Ovary (tissue), 3 donors: ENCODE measurements around the gene ZNF609.

ENCODE experiments used
- POLR2A ChIP-seq: fragments of 450-650 bp; IDR thresholded peaks from one replicate; pipeline ENCODE4 v1.6.1; 2017; ENCODE audit warnings: antibody characterized with exemption, mild to moderate bottlenecking, moderate library complexity
- TF ChIP-seq, protein P1 (sequence below), 3 donors: fragments of 450-650 bp in 2 of 3; fragments of 200-600 bp in 1 of 3; IDR thresholded peaks; one replicate each; pipeline versions ENCODE4 v1.5.1 to v1.8.0; 2016 to 2022; ENCODE audit warnings: antibody characterized with exemption in 3 of 3, mild to moderate bottlenecking in 1 of 3
- donor health status: DM: no; HTN: no; CAD: no.

- TF ChIP-seq, protein P1, sequence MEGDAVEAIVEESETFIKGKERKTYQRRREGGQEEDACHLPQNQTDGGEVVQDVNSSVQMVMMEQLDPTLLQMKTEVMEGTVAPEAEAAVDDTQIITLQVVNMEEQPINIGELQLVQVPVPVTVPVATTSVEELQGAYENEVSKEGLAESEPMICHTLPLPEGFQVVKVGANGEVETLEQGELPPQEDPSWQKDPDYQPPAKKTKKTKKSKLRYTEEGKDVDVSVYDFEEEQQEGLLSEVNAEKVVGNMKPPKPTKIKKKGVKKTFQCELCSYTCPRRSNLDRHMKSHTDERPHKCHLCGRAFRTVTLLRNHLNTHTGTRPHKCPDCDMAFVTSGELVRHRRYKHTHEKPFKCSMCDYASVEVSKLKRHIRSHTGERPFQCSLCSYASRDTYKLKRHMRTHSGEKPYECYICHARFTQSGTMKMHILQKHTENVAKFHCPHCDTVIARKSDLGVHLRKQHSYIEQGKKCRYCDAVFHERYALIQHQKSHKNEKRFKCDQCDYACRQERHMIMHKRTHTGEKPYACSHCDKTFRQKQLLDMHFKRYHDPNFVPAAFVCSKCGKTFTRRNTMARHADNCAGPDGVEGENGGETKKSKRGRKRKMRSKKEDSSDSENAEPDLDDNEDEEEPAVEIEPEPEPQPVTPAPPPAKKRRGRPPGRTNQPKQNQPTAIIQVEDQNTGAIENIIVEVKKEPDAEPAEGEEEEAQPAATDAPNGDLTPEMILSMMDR (IDR thresholded peaks at IDR 0.05): no peak
- TF ChIP-seq POLR2A: no peak
Measured at GRCh38 chr15:64425221-64425620, 35.2 kb upstream of the ZNF609 start.
